GM18909 (cell line): ENCODE results near the gene TIMP2.
"Not testable (repeated sequence)": the region's sequence is repeated elsewhere in the genome, so short reads cannot be mapped to it uniquely, and the experiment has no call there.

Source experiments
- ATAC-seq: cut with Tn5 transposase; IDR thresholded peaks from one replicate; pipeline ENCODE4 v1.9.1; 2021; ENCODE audit warnings: mild to moderate bottlenecking; ENCODE audit not compliant: unreplicated experiment, poor library complexity

The TIMP2 gene

GRCh38 chr17:78910497-78911284 lies 14.5 kb downstream of the TIMP2 start:
- ATAC-seq, result no peak

- ATAC-seq, result no peak
Measured at GRCh38 chr17:78908426-78908825, 16.8 kb downstream of the TIMP2 start.

- no peak for ATAC-seq
Measured at GRCh38 chr17:78905541-78905940, 19.6 kb downstream of the TIMP2 start.

- ATAC-seq, result no peak
Measured at GRCh38 chr17:78905116-78905515, 20.1 kb downstream of the TIMP2 start.

GRCh38 chr17:78904371-78904770 lies 20.8 kb downstream of the TIMP2 start:
- ATAC-seq, result no peak

- no peak for ATAC-seq
Measured at GRCh38 chr17:78903101-78903779, 21.9 kb downstream of the TIMP2 start, which contains the start of gene CEP295NL. CEP295NL (minus strand) TSS chr17:78903201; CDS start chr17:78901828, 1,373 bp downstream.

GRCh38 chr17:78902231-78902630 lies 23.0 kb downstream of the TIMP2 start:
- ATAC-seq, result not testable (repeated sequence)

- ATAC-seq, result no peak
Measured at GRCh38 chr17:78901806-78902205, 23.4 kb downstream of the TIMP2 start.

- ATAC-seq, result no peak
Measured at GRCh38 chr17:78900816-78901215, 24.4 kb downstream of the TIMP2 start.

GRCh38 chr17:78899361-78900260 lies 25.6 kb downstream of the TIMP2 start:
- no peak for ATAC-seq

GRCh38 chr17:78898947-78899346 lies 26.2 kb downstream of the TIMP2 start:
- ATAC-seq, result no peak

- ATAC-seq, result no peak
Measured at GRCh38 chr17:78898075-78898836, 26.9 kb downstream of the TIMP2 start.

- ATAC-seq, result no peak
Measured at GRCh38 chr17:78897664-78898047, 27.5 kb downstream of the TIMP2 start.

GRCh38 chr17:78896834-78897663 lies 28.1 kb downstream of the TIMP2 start:
- no peak for ATAC-seq

- ATAC-seq, result no peak
Measured at GRCh38 chr17:78896091-78896833, 28.9 kb downstream of the TIMP2 start.

GRCh38 chr17:78895322-78895721 lies 29.9 kb downstream of the TIMP2 start:
- no peak for ATAC-seq

- no peak for ATAC-seq
Measured at GRCh38 chr17:78893684-78894083, 31.5 kb downstream of the TIMP2 start.

GRCh38 chr17:78892936-78893379 lies 32.2 kb downstream of the TIMP2 start:
- no peak for ATAC-seq
